IMR-90 (cell line): Measurements from ENCODE around the gene TRMT11. TPM values are rescaled to one million over a fixed set of nuclear protein-coding genes. Genes with fewer than 3 reads are reported as not detected.

ENCODE experiments used
- ATAC-seq: fragments of 200-7000 bp; cut with Tn5 transposase; 2 replicates; pipeline ENCODE4 v1.9.1; 2020; ENCODE audit warnings: low read depth, mild to moderate bottlenecking, moderate library complexity
- BruUV-seq: library from RNA; stranded (reverse); fragments of 400-500 nt; replicated peaks from 2 replicates; lab custom pipeline; 2021; lab: Mats Ljungman, UMichigan
- CTCF ChIA-PET: fragments of 300-600 bp; formaldehyde crosslinking; extraction: SDS; loops from one replicate; lab custom pipeline; 2021; ENCODE audit warnings: antibody characterized with exemption; lab: Yijun Ruan, JAX
- POLR2A ChIA-PET: fragments of 300-600 bp; sonication (Branson Sonifier 250); formaldehyde crosslinking; loops from one replicate; lab custom pipeline; 2022; ENCODE audit warnings: antibody characterized with exemption; ENCODE audit not compliant: unreplicated experiment; lab: Charles Lee
- DNase-seq: peaks from one replicate; pipeline ENCODE4 v3.0.0; 2013
- H2AFZ ChIP-seq: replicated peaks from 2 replicates; pipeline ENCODE3; 2013; ENCODE audit warnings: low read length, mild to moderate bottlenecking; ENCODE audit not compliant: poor library complexity
- H2AK5ac ChIP-seq: 2 replicates; pipeline ENCODE4 v1.6.1; 2013; ENCODE audit warnings: low read depth, low read length, inconsistent platforms
- H2AK9ac ChIP-seq: replicated peaks from 2 replicates; pipeline ENCODE3; 2013; ENCODE audit warnings: mild to moderate bottlenecking, low read depth, low read length, moderate library complexity; ENCODE audit not compliant: poor library complexity
- H2BK120ac ChIP-seq: 2 replicates; pipeline ENCODE4 v1.6.1; 2013; ENCODE audit warnings: low read depth, low read length, inconsistent platforms
- H2BK15ac ChIP-seq: 3 replicates; pipeline ENCODE4 v1.6.1; 2013; ENCODE audit warnings: low read depth, low read length, inconsistent platforms
- H2BK20ac ChIP-seq: 2 replicates; pipeline ENCODE4 v1.6.1; 2013; ENCODE audit warnings: low read depth, mild to moderate bottlenecking, inconsistent platforms, low read length, moderate library complexity
- H2BK5ac ChIP-seq: 2 replicates; pipeline ENCODE4 v1.6.1; 2013; ENCODE audit warnings: mild to moderate bottlenecking, low read depth, low read length, inconsistent platforms; ENCODE audit not compliant: poor library complexity, severe bottlenecking
- H3K14ac ChIP-seq: replicated peaks from 2 replicates; pipeline ENCODE4 v1.6.1; 2013; ENCODE audit warnings: low read depth, low read length, inconsistent platforms
- H3K18ac ChIP-seq: 2 replicates; pipeline ENCODE4 v1.6.1; 2013; ENCODE audit warnings: low read depth, low read length, control low read depth
- H3K23ac ChIP-seq: 2 replicates; pipeline ENCODE4 v1.6.1; 2013; ENCODE audit warnings: low read depth, low read length, inconsistent platforms
- H3K27ac ChIP-seq: 2 replicates; pipeline ENCODE4 v1.5.1; 2013; ENCODE audit warnings: mild to moderate bottlenecking, control low read depth, low read length; ENCODE audit not compliant: insufficient read depth
- H3K27me3 ChIP-seq: 2 replicates; pipeline ENCODE4 v1.6.1; 2013; ENCODE audit warnings: low read length; ENCODE audit not compliant: control insufficient read depth, insufficient read depth
- H3K36me3 ChIP-seq: 2 replicates; pipeline ENCODE4 v1.6.1; 2013; ENCODE audit warnings: low read length, mixed read lengths; ENCODE audit not compliant: control insufficient read depth, insufficient read depth
- H3K4ac ChIP-seq: 2 replicates; pipeline ENCODE4 v1.6.1; 2013; ENCODE audit warnings: low read depth, low read length, inconsistent platforms
- H3K4me1 ChIP-seq: 2 replicates; pipeline ENCODE4 v1.6.1; 2013; ENCODE audit warnings: low read length, mixed read lengths; ENCODE audit not compliant: control insufficient read depth, insufficient read depth
- H3K4me2 ChIP-seq: 2 replicates; pipeline ENCODE4 v1.6.1; 2013; ENCODE audit warnings: low read depth, mild to moderate bottlenecking, control low read depth, low read length, moderate library complexity
- H3K4me3 ChIP-seq: 2 replicates; pipeline ENCODE4 v1.5.1; 2013; ENCODE audit warnings: low read depth, mild to moderate bottlenecking, control low read depth, low read length, moderate library complexity; ENCODE audit not compliant: insufficient read depth
- H3K56ac ChIP-seq: 2 replicates; pipeline ENCODE4 v1.6.1; 2013; ENCODE audit warnings: low read length, inconsistent platforms; ENCODE audit not compliant: insufficient read depth; ENCODE audit errors: extremely low read depth
- H3K79me1 ChIP-seq, 2 experiments: 2 replicates each; pipeline ENCODE4 v1.6.1; 2013; ENCODE audit warnings: low read length in 2 of 2, inconsistent platforms in 1 of 2, low read depth in 1 of 2
- H3K9ac ChIP-seq: 2 replicates; pipeline ENCODE4 v1.6.1; 2013; ENCODE audit warnings: low read depth, low read length, control low read depth
- H3K9me1 ChIP-seq: 2 replicates; pipeline ENCODE4 v1.6.1; 2013; ENCODE audit warnings: low read length, inconsistent platforms; ENCODE audit not compliant: insufficient read depth
- H3K9me3 ChIP-seq: 2 replicates; pipeline ENCODE4 v1.6.1; 2013; ENCODE audit warnings: low read length; ENCODE audit not compliant: control insufficient read depth, insufficient read depth
- H4K20me1 ChIP-seq: 2 replicates; pipeline ENCODE4 v1.6.1; 2013; ENCODE audit warnings: low read length, inconsistent platforms; ENCODE audit not compliant: insufficient read depth
- H4K5ac ChIP-seq: 2 replicates; pipeline ENCODE4 v1.6.1; 2013; ENCODE audit warnings: mild to moderate bottlenecking, low read depth, low read length, control low read depth
- H4K8ac ChIP-seq, 2 experiments: 2 replicates each; pipeline ENCODE4 v1.6.1; 2013; ENCODE audit warnings: low read depth in 2 of 2, low read length in 2 of 2, control low read depth in 1 of 2, inconsistent platforms in 1 of 2
- H4K91ac ChIP-seq: 2 replicates; pipeline ENCODE4 v1.6.1; 2013; ENCODE audit warnings: low read depth, low read length, inconsistent platforms; ENCODE audit not compliant: insufficient read depth
- CEBPB ChIP-seq: IDR thresholded peaks from 2 replicates; pipeline ENCODE4 v1.6.1; 2012; ENCODE audit warnings: low read depth, low read length, improper control_type of control experiment
- CHD1 ChIP-seq: IDR thresholded peaks from 2 replicates; pipeline ENCODE4 v1.6.1; 2012; ENCODE audit warnings: low read depth, low read length, improper control_type of control experiment
- CTCF ChIP-seq: conservative IDR thresholded peaks from 2 replicates; pipeline ENCODE4 v1.5.1; 2012; ENCODE audit warnings: mild to moderate bottlenecking, low read depth, low read length, improper control_type of control experiment
- FOS ChIP-seq: fragments of 150-350 bp; IDR thresholded peaks from 2 replicates; pipeline ENCODE4 v1.6.1; 2016; ENCODE audit warnings: low read depth, low read length
- MAFK ChIP-seq: IDR thresholded peaks from 2 replicates; pipeline ENCODE4 v1.6.1; 2012; ENCODE audit warnings: low read depth, low read length, improper control_type of control experiment
- MXI1 ChIP-seq: IDR thresholded peaks from 2 replicates; pipeline ENCODE4 v1.6.1; 2012; ENCODE audit warnings: low read depth, mild to moderate bottlenecking, low read length, moderate library complexity, borderline replicate concordance
- POLR2A ChIP-seq: IDR thresholded peaks from 2 replicates; pipeline ENCODE4 v1.6.1; 2012; ENCODE audit warnings: mild to moderate bottlenecking, low read depth, low read length
- RAD21 ChIP-seq: IDR thresholded peaks from 2 replicates; pipeline ENCODE4 v1.6.1; 2012; ENCODE audit warnings: low read length, improper control_type of control experiment
- RCOR1 ChIP-seq: IDR thresholded peaks from 2 replicates; pipeline ENCODE4 v1.6.1; 2012; ENCODE audit warnings: mild to moderate bottlenecking, low read length, improper control_type of control experiment; ENCODE audit not compliant: insufficient replicate concordance
- RFX5 ChIP-seq: IDR thresholded peaks from 2 replicates; pipeline ENCODE4 v1.8.0; 2012; ENCODE audit warnings: low read depth, mild to moderate bottlenecking, low read length, moderate library complexity
- SMC3 ChIP-seq: fragments of 150-350 bp; IDR thresholded peaks from 2 replicates; pipeline ENCODE4 v1.6.1; 2016; ENCODE audit warnings: low read depth, mild to moderate bottlenecking, antibody characterized with exemption, low read length, moderate library complexity
- USF2 ChIP-seq: fragments of 150-350 bp; IDR thresholded peaks from 2 replicates; pipeline ENCODE4 v1.6.1; 2017; ENCODE audit warnings: mild to moderate bottlenecking, antibody characterized with exemption, low read length, low read depth
- WGBS, 2 experiments: methylation state at CpG; one replicate each; pipeline versions ENCODE4 v1.1.5 to v1.1.7; 2013; ENCODE audit warnings: missing lambda C conversion rate in 2 of 2; ENCODE audit not compliant: insufficient read length in 1 of 2; ENCODE audit errors: extremely low coverage in 2 of 2; 5-methylcytosine and 5-hydroxymethylcytosine counted together
- dilution Hi-C: fragments of 300-500 bp; cut with HindIII; formaldehyde crosslinking; loops from one replicate; pipeline ENCODE4 v1.14.3; 2018; ENCODE audit warnings: low sequenced_read_pairs; ENCODE audit not compliant: unreplicated experiment
- in situ Hi-C: fragments of 300-500 bp; cut with MboI; formaldehyde crosslinking; loops from 3 replicates; pipeline ENCODE4 v1.14.3; 2019; ENCODE audit warnings: low sequenced_read_pairs, inconsistent platforms, mixed read lengths
- intact Hi-C: fragments of 100-400 bp; cut with micrococcal nuclease; formaldehyde crosslinking; loops from 2 replicates; pipeline ENCODE4 v1.10.0; 2022
- polyA plus RNA-seq, 3 experiments: library from polyadenylated mRNA; depleted of rRNA; stranded (reverse); fragments of >200 nt; gene quantifications; 2 replicates each; pipeline ENCODE4 v1.2.3, GENCODE V29; 2012; ENCODE audit warnings: low replicate concordance in 1 of 3
- total RNA-seq: library from RNA; depleted of rRNA; stranded (reverse); fragments of >200 nt; gene quantifications from 2 replicates; pipeline ENCODE4 v1.2.3, GENCODE V29; 2012

Gene TRMT11
- total and polyA plus RNA-seq, 2 of the 4 experiments (the other 2 are of a cell fraction), result 14.3 to 19.0 TPM

GRCh38 chr6:125995972-125996580 is 9.7 kb downstream of the TRMT11 start (continued):
- TF ChIP-seq MAFK, result no peak
- TF ChIP-seq POLR2A, result no peak

GRCh38 chr6:126002755-126003679 is 16.7 kb downstream of the TRMT11 start:
- no peaks in the 10 kb centered on the region for H3K9me3 ChIP-seq
- H2AK9ac ChIP-seq, result no peak overlapping the region
- H2AK5ac ChIP-seq, result no peak overlapping the region
- no peaks in the 10 kb centered on the region for H3K9me1 ChIP-seq
- intact Hi-C loops, result no loop called here
- H3K4me3 ChIP-seq, result no peak overlapping the region
- H4K8ac ChIP-seq, result no peak overlapping the region
- WGBS, 2 experiments, result no CpG with 5 or more reads among the region's 8 CpGs
- H3K56ac ChIP-seq, result no peak overlapping the region
- no peak overlapping the region for H3K18ac ChIP-seq
- 0 out of 2 replicates have a peak, but pooled peaks cover 1% of the 10 kb centered on the region for H3K36me3 ChIP-seq
- H3K79me1 ChIP-seq, result peaks cover 0 to 6% of the 10 kb centered on the region in 2 experiments; a peak in 1 of 4 replicates
- no peak for ATAC-seq
- no peak overlapping the region for H3K14ac ChIP-seq
- no peak for DNase-seq
- H4K20me1 ChIP-seq, result no peaks in the 10 kb centered on the region
- H4K91ac ChIP-seq, result no peak overlapping the region
- H3K9ac ChIP-seq, result no peak overlapping the region
- H2BK15ac ChIP-seq, result no peak overlapping the region
- H2BK20ac ChIP-seq, result no peak overlapping the region
- no peak overlapping the region for H3K4ac ChIP-seq
- no peak overlapping the region for H3K27ac ChIP-seq
- no peak overlapping the region for H2AFZ ChIP-seq
- POLR2A ChIA-PET, result interaction anchor here (0.6 kb wide), 1 partner anchor 10 kb away, joined by 3 read pairs; no protein-coding TSS in a partner anchor
- BruUV-seq, result no TSS peak
- CTCF ChIA-PET, result interaction anchor here (0.7 to 1.2 kb wide), 2 partner anchors 9 to 12 kb away, joined by 3 read pairs; no protein-coding TSS in a partner anchor
- dilution Hi-C loops, result no loop called here
- H3K4me1 ChIP-seq, result no peaks in the 10 kb centered on the region
- in situ Hi-C loops, result loop anchor here (25.0 kb wide), 1 partner anchor 659 kb away; no protein-coding TSS in a partner anchor
- no peak overlapping the region for H2BK120ac ChIP-seq
- H3K4me2 ChIP-seq, result no peak overlapping the region
- H3K23ac ChIP-seq, result no peak overlapping the region
- no peaks in the 10 kb centered on the region for H3K27me3 ChIP-seq
- no peak overlapping the region for H2BK5ac ChIP-seq
- H4K5ac ChIP-seq, result no peak overlapping the region
- TF ChIP-seq RCOR1 (no peak), MXI1 (no peak), SMC3 (no peak), USF2 (no peak), CTCF (no peak), FOS (no peak), CEBPB (no peak), MAFK (no peak), RAD21 (no peak), RFX5 (no peak), CHD1 (no peak), POLR2A (no peak)
